Osteocyte (in vitro differentiated cells): ENCODE results near the gene RPP30. TPM values are rescaled to one million over a fixed set of nuclear protein-coding genes. Genes with fewer than 3 reads are reported as not detected.

Experiments used
- DNase-seq: peaks from one replicate; pipeline ENCODE4 v3.0.0; 2021; ENCODE audit warnings: mixed read lengths; ENCODE audit not compliant: unreplicated experiment; ENCODE audit errors: extremely low spot score
- H3K27ac Mint-ChIP-seq: one replicate; pipeline ENCODE4 v1.8.0; 2021; ENCODE audit warnings: mild to moderate bottlenecking, mixed read lengths; ENCODE audit not compliant: unreplicated experiment
- H3K27me3 Mint-ChIP-seq: one replicate; pipeline ENCODE4 v1.8.0; 2021; ENCODE audit warnings: mixed read lengths; ENCODE audit not compliant: unreplicated experiment
- H3K36me3 Mint-ChIP-seq: one replicate; pipeline ENCODE4 v1.8.0; 2021; ENCODE audit warnings: mixed read lengths; ENCODE audit not compliant: unreplicated experiment
- H3K4me1 Mint-ChIP-seq: one replicate; pipeline ENCODE4 v1.8.0; 2021; ENCODE audit warnings: mixed read lengths; ENCODE audit not compliant: unreplicated experiment
- H3K4me3 Mint-ChIP-seq: one replicate; pipeline ENCODE4 v1.8.0; 2021; ENCODE audit warnings: mild to moderate bottlenecking, moderate library complexity, mixed read lengths; ENCODE audit not compliant: unreplicated experiment
- H3K9me3 Mint-ChIP-seq: one replicate; pipeline ENCODE4 v1.8.0; 2021; ENCODE audit warnings: mixed read lengths; ENCODE audit not compliant: unreplicated experiment
- CTCF ChIP-seq: fragments of 200-600 bp; sonication (generic); IDR thresholded peaks from 2 replicates; pipeline ENCODE4 v1.5.0; 2021; ENCODE audit warnings: antibody characterized with exemption, mild to moderate bottlenecking, moderate library complexity
- total RNA-seq: library from RNA; stranded (reverse); gene quantifications from 2 replicates; pipeline ENCODE4 v1.2.1, GENCODE V29; 2021

Gene RPP30
- total RNA-seq, 1 donor from 2014 or later, result 31.8 TPM

GRCh38 chr10:90920986-90921666 lies 49.4 kb downstream of the RPP30 start, which contains the start of gene ANKRD1:
Gene ANKRD1, minus strand, starts transcription at chr10:90921087. Its CDS starts 60 bp downstream, at chr10:90921027.
- no peaks in the 10 kb centered on the region for H3K9me3 Mint-ChIP-seq
- H3K27ac Mint-ChIP-seq, result peak within 1 kb of the TSS; percentile 76
- no peaks in the 10 kb centered on the region for H3K27me3 Mint-ChIP-seq
- DNase-seq, result no peak
- no peaks in the 10 kb centered on the region for H3K36me3 Mint-ChIP-seq
- no peak for TF ChIP-seq CTCF
- peak within 1 kb of the TSS; percentile 55 for H3K4me3 Mint-ChIP-seq
- peaks cover 36% of the 10 kb centered on the region for H3K4me1 Mint-ChIP-seq

- DNase-seq, result no peak
- Mint-ChIP-seq H3K4me1 (peaks cover 36% of the 10 kb centered on the region), H3K27ac (no peak overlapping the region), H3K9me3 (no peaks in the 10 kb centered on the region), H3K27me3 (no peaks in the 10 kb centered on the region), H3K4me3 (no peak overlapping the region), H3K36me3 (no peaks in the 10 kb centered on the region)
- no peak for TF ChIP-seq CTCF
Measured at GRCh38 chr10:90921906-90922305, 50.1 kb downstream of the RPP30 start.

GRCh38 chr10:90923111-90923731 lies 51.4 kb downstream of the RPP30 start:
- no peak for DNase-seq
- Mint-ChIP-seq H3K9me3 (no peaks in the 10 kb centered on the region), H3K27me3 (no peaks in the 10 kb centered on the region), H3K4me3 (no peak overlapping the region), H3K4me1 (peaks cover 38% of the 10 kb centered on the region), H3K27ac (no peak overlapping the region), H3K36me3 (no peaks in the 10 kb centered on the region)
- TF ChIP-seq CTCF, result no peak

- no peak for TF ChIP-seq CTCF
- Mint-ChIP-seq H3K27me3 (no peaks in the 10 kb centered on the region), H3K36me3 (no peaks in the 10 kb centered on the region), H3K27ac (no peak overlapping the region), H3K4me3 (no peak overlapping the region), H3K4me1 (peaks cover 46% of the 10 kb centered on the region), H3K9me3 (peaks cover 5% of the 10 kb centered on the region)
- DNase-seq, result no peak
Measured at GRCh38 chr10:90924552-90924951, 52.8 kb downstream of the RPP30 start.
